ENCODE data around the gene PAXX.

PAXX gene

DNA sequence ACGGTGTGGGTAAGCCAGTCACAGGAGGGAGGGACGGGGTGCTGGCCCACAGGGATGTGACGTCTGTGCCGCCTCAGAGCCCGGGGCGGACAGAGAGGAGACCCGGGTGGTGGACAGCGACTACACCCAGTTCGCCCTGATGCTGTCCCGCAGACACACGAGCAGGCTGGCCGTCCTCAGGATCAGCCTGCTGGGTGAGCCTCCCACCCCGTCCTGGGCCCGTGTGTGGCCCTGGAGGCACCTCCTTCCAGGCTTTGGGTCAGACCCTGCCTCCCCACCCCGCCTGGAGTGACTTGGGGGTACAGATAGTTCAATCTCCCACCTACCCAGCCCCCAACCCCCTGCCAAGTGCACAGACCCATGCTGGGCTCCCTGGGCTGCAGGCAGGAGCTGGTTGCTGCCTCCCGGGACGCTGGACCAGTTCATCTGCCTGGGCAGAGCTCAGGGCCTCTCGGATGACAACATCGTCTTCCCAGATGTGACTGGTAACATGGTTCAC is 38.4 kb upstream of the PAXX start:
- DNase-seq, result no peak

DNA sequence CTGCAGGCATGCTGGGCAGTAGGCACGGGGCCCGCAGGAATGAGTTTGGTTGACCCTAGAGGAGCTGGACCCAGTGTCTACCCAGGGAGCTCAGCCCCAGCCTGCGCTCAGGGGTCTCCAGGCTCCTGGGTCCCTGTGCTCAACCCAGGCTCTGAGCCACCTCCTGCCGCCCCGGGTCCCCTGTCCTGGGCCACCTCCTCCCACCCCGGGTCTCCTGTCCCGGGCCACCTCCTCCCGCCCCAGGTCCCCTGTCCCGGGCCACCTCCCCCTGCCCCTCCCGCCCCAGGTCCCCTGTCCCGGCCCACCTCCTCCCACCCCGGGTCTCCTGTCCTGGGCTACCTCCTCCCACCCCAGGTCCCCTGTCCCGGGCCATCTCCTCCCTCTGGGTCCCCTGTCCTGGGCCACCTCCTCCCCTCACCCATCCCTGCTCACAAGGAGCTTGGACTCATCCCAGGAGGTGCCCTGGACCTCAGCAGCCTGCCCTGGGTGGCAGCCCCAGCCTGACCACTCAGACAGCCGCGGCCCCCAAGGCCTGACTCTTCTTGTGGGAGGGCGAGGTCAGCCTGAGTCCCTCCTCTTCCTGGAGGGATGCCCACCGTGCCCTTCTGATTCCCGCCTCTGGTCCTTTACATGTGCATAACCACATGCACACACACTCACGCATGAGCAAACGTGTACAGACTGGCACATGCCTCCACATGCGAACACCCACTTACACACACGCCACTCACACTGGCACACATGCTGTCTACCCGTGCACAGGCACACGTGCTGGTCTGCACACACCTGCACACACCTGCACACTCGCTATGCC is 37.7 kb upstream of the PAXX start:
- no peak for DNase-seq

DNA sequence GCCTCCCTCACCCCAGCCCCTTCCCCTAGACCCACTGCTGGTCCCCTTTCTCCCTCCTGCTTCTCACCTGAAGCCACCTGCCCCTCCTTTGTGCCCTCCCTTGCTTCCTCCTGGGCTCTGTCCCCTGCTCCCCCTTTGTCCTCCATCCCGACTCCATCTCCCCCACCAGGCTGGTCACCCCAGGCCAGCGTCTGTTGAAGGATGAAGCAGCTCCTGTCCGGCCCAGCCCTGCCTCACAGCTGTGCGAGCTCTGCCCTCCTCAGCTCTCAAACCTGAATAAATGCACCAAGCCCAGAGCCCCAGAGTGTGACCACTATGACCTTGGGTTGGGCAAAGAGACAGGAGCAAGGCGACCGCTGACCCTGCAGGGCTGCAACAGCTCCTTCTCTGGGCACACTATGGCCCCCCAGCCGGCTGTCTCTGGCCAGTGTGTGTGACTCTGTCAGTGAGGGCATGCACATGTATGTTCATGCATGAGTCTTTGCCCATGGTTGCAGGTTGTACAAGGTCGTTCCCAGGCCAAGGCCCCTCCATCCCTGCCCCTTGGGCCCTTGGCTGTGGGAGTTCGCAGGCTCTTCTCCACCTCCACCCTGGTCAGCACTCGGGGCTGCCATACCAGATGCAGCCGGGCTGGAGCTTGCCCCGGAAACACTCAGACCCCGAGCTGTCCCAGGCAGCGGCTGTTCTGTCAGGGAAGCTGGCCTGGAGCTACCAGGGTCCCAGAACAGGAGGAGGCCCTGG is 36.9 kb upstream of the PAXX start:
- DNase-seq, result no peak

DNA sequence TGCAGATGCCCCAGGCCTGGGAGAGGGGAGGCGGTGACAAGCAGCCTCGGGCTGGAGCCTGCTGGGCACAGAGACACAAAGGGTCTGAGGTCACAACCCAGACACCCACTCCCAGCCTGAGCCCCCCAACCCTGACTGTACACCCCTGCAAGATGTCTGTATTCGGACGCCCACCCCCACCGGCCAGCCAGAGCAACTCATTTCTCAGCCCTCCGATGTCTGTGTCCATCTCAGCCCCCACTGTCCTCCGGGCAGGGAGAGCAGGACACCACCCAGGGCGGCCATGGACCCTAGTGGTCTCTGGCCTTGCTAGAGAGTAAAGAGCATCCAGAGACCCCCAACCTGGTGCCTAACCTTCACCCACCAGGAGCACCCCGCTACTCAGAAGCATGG is 36.3 kb upstream of the PAXX start:
- DNase-seq, result no peak

DNA sequence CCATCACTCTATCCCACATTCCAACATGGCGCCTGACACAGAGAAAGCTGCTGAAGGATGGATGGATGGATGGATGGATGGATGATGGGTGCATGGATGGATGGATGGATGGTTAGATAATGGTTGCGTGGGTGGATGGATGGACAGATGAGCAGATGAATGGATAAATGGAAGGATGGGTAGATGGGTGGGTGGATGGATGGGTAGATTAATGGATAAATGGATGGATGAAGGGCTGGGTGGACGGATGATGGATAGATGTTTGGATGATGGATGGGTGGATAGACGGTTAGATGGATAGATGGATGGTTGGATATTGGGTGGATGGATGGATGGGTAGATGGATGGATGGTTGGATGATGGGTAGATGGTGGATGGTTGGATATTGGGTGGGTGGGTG is 35.6 kb upstream of the PAXX start:
- no peak for DNase-seq

DNA sequence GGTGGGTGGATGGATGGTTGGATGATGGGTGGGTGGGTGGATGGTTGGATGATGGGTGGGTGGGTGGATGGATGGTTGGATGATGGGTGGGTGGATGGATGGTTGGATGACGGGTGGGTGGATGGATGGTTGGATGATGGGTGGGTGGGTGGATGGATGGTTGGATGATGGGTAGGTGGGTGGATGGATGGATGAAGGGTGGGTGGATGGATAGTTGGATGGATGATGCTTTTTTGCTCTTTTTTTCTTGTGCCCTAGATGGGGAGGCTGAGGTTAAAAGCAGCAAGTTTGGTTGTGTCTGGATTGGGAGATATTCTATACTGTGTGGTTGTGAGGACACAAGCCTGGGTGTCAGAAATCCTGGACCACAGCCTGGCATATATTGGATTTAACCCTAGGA is 34.8 kb upstream of the PAXX start:
- DNase-seq, result no peak

DNA sequence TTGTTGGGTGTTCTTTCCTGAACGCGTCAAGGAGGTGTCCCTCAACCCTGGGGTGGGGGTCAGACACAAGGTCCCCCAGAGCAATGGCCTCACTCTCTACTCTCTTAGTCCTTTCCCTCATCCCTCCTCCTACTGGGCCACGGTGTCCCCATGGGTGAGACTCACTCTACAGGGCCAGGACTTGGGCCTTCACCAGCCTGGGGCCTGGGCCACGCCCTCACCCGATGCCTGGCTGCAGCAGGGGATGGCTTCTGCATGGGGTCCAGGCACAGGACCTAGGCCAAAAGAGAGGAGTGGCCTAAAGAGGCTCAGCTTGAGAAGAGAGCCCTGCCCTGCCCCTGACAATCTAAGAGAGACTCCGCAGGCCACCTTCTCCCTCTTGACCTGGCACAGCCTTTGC is 34.3 kb upstream of the PAXX start:
- DNase-seq, result no peak

DNA sequence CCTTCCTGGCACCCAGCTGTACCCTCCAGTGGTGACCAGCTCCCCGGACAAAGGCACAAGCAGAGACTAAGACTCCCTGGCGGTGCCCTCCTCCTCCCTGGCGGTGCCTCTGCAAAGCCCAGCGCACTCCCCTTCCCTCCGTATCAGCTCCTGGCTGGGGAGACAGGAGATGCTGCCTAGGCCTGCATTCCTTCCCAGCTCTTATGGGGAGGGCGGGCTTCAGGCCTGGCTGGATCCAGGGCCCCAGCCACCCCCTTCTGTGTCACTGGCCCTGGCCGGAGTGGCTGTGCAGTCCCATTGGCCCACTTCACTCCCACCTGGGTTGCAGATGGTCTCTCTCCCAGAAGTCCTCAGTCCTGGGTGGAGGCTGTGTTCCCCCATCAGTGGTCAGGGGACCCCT is 33.7 kb upstream of the PAXX start:
- no peak for DNase-seq

DNA sequence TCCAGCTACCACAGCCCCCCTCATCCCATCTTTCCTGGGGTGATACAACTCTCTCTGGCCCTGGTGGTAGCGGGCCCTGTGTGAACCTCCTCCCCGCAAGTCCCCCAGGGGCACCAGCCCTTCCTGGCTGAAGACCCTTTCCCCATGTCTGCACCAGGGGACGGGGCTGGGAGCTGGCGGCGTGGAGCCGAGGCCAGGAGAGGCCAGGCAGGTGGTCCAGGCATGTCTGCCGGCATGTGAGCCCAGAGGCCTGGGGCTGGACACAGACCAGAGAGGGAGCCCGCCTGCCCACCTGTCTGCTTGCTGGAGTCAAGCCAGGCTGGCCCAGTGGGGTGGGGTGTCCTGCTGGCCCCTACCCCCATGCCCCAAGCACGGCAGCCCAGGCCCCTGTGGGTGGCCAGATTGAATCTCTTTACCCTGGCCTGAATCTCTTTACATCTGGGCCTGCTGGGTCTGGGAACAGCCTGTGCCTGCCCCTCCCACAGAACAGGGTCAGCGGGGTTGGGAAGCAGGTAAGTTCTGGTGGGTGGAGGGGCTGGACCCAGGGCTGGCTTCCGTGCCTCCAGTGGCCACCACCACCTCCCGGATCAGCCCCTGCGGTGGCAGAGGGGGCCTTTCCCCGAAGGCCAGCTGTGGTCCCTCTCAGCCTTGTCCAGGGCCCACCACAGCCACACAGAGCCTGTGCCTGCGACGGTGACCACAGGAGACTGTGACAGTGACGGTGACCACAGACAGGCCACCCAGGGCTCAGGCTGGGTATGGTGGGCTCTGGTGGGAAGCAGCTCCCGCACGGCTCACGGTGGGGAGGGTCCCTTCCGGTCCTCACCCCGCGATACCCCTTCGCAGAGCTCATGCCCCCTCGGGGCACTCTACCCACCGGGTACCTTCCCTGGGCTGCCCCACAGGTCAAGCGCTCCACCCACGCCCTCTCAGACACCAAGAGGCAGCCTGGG is 33.0 kb upstream of the PAXX start:
- DNase-seq, result no peak

DNA sequence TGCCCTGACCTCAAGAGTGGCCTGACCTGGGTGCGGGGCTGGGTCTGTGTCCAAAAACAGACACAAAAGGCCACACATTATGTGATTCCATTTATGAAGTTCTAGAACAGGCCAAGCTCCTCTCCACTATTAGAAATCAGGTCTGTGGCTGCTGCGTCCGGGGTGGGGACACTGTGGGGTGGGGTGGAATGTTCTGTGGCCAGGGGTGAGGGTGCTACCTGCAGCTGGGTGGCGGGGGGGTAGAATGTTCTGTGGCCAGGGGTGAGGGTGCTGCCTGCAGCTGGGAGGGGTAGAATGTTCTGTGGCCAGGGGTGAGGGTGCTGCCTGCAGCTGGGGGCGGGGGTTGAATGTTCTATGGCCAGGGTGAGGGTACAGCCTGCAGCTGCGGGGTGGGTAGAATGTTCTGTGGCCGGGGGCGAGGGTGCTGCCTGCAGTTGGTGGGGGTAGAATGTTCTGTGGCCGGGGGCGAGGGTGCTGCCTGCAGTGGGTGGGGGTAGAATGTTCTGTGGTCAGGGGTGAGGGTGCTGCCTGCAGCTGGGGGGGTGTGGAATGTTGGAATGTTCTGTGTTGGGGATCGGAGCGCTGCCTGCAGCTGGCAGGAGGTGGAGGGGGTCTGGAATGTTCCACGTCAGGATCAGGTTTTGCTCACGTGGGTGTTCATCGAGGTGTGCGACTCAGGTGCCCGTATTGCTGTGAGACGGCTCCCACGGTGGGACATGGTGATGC is 31.8 kb upstream of the PAXX start:
- no peak for DNase-seq

DNA sequence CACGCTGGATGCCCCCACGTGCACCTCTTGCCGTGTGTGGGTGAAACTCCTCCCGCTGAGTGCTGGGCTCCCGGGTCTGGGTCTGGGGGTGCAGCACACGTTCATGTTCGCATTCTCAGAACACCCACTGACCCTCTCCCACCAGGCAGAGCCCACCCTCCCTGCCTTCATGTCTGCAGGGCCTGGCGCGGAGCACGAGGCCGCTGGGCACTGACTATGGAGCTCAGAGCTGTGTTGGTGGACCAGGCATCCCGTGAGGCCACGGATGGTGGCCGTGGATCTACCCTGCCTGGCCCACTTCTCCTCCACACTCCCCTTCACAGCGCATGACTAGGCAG is 31.3 kb upstream of the PAXX start:
- DNase-seq, result no peak

DNA sequence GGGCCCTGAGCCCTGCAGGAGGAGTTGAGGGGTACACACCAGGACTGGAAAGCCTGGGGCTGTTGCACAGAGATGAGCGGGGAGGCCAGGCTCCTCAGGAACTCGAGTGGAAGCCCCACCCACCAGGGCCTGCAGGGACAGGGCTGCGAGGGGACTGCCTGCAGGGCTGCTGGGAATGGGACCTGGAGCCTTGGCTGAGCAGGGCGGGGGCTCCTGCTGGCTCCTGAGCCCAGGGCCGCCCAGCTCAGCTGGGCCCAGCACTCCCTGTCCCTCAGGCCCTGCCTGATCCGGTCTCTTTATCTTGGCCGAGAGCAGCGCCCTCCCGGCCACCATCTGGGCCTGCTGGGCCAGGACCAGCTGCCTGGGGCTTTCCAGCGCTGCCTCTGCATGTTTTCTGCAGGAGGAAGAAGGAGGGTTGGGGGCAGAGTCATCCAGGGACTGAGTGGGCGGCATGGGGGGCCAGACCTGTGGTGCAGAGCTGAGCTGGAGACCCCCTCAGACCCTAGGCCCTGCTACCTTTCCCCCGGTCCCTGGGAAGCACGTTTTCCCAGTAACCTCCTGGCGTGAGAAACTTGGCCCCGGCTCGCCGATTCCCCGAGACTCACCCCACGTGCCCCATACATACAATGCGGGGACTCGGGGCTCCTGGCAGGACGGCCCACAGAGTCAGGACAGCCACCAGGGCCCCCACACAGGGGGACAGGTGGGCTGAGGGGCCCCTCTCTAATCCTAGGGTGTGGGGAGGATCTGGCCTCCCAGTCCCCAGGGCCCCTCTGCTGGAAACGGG is 30.8 kb upstream of the PAXX start:
- no peak for DNase-seq

DNA sequence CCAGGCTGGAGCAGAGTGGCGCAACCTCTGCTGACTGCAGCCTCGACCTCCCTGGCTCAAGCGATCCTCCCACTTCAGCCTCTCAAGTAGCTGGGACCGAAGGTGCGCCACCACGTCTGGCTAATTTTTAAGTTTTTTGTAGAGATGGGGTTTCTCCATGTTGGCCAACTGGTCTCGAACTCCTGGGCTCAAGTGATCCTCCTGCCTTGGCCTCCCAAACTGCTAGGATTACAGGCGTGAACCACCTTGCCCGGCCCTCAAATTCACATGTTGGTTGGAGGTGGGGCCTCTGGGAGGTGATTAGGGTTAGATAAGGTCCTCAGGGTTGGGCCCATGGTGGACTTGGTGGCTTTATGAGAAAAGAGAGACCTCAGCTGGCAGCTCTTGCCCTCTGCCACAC is 30.1 kb upstream of the PAXX start:
- DNase-seq, result no peak

DNA sequence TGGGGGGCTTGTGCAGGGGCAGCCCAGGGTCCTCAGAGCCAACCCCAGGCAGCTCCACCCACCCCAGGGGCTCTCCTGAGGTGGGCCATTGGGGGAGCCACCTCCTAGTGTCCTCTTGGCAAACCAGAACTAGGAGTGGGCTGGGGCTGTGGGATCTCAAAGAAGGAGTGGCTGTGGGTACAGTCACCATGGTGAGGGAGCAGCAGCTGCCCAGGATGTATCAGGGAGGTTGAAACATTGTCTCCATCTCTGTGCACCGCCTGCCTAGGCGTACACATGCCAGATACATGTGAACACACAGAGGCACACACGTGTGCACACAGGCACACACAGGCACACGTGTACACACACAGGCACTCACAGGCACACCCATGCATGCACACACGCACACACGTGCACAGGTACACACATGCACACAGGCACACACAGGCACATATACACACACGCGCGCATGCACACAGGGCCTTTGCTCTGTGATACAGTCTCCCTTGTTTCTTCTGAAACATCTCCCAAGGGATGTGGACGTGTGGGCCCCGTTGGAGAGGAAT is 29.4 kb upstream of the PAXX start:
- no peak for DNase-seq

DNA sequence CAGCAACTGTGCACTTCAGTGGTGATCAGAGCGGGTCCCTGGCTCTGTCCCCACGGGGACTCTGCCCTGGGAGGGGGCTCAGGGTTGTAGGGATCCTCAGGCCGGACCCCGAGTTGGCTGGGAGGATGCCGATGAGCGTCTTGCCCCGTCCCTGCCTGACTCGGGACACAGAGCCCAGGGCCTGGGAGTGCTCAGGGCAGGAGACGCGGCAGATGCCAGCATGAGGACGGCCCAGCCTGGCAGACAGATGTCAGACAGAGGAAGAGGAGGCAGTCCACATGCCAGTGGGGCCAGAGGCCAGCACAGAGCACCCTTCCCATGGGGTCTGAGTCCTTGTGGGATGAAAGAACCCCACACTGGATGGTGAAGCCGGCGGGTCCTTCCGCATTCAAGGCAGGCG is 28.9 kb upstream of the PAXX start:
- no peak for DNase-seq

DNA sequence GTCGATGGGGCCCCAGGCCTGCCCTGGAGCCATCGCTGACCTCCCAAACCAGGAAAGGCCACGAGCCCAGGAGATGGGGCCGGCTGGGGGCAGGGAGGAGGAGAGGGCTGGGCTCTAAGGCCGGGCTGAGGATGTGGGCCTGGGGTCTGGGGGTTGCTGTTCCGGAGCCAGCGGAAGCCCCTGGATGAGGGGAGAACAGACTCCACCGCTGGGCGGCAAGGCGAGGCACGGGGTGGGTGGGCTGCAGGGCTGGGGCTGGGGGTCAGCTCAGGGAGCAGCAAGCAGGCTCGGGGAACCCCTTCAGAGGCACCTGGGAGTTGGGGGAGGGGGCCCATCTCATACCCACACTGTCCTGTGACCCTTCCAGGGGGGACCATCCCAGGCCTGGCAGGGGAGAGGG is 28.5 kb upstream of the PAXX start:
- no peak for DNase-seq

DNA sequence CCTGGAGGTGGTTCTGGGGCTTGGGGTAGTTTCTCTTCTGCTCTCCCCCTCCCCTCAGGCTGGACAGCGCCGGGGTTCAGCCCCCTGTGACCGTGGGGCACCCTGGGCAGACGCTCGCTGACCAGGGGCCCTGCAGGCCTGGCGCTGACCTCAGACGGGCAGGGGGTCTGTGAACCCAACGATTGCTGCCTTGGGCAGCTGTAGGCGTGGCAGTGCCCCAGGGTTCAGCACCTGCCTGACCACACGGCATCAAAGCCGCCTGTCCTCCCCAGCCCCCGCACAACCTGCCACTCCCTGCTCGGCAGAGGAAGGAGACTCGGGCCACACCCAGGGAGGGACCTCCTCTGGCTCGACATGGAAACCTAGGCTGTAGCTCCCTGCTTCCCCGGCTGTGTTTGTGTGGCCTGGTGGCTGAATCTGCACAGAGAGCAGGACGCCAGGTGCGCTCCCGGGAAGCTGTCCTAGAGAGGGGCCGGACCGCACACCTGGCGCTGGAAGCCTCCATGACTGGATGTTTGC is 28.0 kb upstream of the PAXX start:
- DNase-seq, result no peak

DNA sequence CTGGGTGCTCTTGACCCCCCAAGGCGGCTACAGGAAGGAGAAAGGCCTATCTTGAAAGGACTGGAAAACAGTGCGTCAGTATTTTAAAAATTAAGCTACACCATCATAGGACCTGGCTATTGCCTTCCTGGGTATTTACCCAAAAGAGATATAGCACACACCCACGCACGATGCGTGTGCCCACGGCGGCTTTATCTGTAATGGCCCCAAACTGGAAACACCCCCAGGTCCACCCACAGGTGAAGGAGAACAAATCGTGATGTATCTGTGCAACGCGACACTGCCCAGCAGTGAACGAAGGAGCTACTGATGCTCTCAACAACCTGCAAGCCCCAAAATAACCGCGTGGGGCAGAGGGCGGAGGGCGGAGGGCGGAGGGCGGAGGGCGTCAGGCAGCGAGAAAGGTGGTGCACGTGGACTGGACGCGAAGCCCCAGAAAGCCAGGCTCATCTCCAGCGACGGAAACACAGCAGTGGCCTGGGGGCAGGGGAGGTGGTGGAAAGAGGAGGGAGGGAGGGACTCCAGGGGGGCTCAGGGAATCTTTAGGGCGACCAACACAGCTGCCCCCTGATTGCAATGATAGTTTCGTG is 27.3 kb upstream of the PAXX start:
- no peak for DNase-seq

DNA sequence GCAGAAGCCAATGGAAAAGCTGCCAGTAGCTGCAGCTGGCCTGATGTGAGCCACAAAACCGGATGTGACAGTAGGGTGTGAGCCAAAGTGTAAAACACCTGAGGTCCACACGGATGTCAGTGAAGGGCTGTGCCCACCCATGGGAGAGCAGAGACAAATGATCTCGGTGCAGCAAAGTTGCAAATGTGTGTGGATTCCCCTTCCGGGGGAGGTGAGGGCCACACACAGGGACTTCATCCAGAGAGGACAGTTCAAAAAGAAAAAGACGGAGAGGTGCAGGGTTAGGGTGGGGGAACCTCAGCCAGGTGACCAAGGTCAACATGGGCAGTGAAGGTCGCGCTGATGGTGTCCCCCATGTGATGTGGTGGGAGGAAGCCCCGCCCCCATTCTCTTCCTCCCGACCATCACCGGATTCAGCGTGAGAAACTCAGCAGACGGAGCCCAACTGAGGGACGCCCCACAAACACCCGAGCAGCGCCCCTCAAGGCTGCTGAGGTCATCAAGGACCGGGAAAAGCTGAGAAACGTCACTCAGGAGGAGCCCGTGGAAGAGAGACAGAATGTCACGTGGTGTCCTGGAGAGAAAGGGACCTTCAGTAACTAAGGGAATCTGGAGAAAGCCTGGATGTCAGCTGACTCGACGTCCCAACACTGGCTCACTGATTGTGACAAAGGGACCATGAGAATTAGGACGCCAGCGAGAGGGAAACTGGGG is 26.3 kb upstream of the PAXX start:
- DNase-seq, result no peak
